Adrenal gland (tissue), 5 donors: ENCODE data around the gene IPP.

Experiments
- POLR2A ChIP-seq, 2 donors: fragments of 450-650 bp; IDR thresholded peaks; one replicate each; pipeline ENCODE4 v1.6.1; 2017; ENCODE audit warnings: antibody characterized with exemption in 2 of 2, mild to moderate bottlenecking in 2 of 2, moderate library complexity in 1 of 2
- TF ChIP-seq, protein P1 (sequence below), 6 experiments: fragments of 450-650 bp in 4 of 6; fragments of 200-600 bp in 2 of 6; sonication (generic) in 1 of 6; IDR thresholded peaks; 1 replicate in 5 of 6; 2 replicates in 1 of 6; pipeline versions ENCODE4 v1.5.1 to v1.8.0; 2016 to 2021; ENCODE audit warnings: antibody characterized with exemption in 6 of 6, mild to moderate bottlenecking in 2 of 6, moderate library complexity in 1 of 6
- donor health status: DM: no; HTN: no; CAD: no.

DNA sequence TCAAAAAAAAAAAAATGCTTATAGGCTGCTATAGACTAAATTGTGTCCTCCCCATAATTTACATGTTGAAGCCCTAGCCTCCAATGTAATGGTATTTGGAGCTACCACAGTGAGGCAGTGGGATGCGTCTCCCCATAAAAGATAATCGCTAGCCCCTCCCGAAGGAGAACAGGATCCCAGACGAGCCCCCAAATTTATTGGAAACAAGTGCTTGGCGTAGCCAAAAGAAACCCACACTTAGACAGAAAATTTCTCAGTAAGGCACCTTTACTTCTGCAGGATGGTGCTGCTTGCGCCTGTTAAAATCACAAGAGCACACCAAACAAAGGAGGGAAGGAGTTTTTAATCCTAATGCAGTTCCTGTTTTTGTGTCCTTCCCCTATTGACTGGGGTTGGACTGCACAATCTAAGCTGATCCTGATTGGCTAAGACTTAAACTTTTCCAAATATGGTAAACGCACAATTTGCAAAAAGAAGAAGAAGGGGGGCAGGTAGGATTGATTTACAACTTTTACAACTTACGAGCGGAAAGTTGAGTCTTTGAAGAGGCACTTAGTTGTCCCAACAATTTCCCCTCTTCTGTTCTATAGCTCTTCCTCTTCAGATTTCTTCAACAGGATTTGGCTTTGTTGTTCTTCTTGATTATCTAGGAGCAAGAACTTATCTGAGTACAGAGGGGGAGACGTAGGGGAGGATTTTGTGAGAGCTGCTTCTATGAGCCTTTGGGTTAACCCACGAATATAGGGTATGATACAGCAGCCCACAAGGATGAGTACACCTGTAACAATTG, 3.0 kb upstream of the IPP start:
- no peak for TF ChIP-seq POLR2A (IDR thresholded peaks at IDR 0.05)
- TF ChIP-seq, protein P1, sequence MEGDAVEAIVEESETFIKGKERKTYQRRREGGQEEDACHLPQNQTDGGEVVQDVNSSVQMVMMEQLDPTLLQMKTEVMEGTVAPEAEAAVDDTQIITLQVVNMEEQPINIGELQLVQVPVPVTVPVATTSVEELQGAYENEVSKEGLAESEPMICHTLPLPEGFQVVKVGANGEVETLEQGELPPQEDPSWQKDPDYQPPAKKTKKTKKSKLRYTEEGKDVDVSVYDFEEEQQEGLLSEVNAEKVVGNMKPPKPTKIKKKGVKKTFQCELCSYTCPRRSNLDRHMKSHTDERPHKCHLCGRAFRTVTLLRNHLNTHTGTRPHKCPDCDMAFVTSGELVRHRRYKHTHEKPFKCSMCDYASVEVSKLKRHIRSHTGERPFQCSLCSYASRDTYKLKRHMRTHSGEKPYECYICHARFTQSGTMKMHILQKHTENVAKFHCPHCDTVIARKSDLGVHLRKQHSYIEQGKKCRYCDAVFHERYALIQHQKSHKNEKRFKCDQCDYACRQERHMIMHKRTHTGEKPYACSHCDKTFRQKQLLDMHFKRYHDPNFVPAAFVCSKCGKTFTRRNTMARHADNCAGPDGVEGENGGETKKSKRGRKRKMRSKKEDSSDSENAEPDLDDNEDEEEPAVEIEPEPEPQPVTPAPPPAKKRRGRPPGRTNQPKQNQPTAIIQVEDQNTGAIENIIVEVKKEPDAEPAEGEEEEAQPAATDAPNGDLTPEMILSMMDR (IDR thresholded peaks at IDR 0.05) = no peak
